WERI-Rb-1 (cell line): Measurements from ENCODE around the gene METTL13.

ENCODE experiments used
- DNase-seq: peaks from one replicate; pipeline ENCODE4 v3.0.0-alpha.2; 2020
- H3K27ac ChIP-seq: fragments of 250-450 bp; sonication (Bioruptor Pico); 2 replicates; pipeline ENCODE4 v1.5.1; 2020; ENCODE audit warnings: mild to moderate bottlenecking, moderate library complexity
- H3K27me3 ChIP-seq: fragments of 250-450 bp; sonication (Bioruptor Pico); 2 replicates; pipeline ENCODE4 v1.5.1; 2021; ENCODE audit warnings: mild to moderate bottlenecking, low read depth, moderate library complexity; ENCODE audit not compliant: insufficient read depth, severe bottlenecking
- H3K36me3 ChIP-seq: fragments of 250-450 bp; sonication (Bioruptor Pico); 2 replicates; pipeline ENCODE4 v1.5.1; 2020; ENCODE audit warnings: mild to moderate bottlenecking, moderate library complexity
- H3K4me3 ChIP-seq: 2 replicates; pipeline ENCODE4 v1.5.1; 2011; ENCODE audit warnings: low read depth, mild to moderate bottlenecking, control low read depth, low read length
- H3K9me3 ChIP-seq: fragments of 250-450 bp; sonication (Bioruptor Pico); 2 replicates; pipeline ENCODE4 v1.5.1; 2021; ENCODE audit warnings: mild to moderate bottlenecking, moderate library complexity; ENCODE audit not compliant: severe bottlenecking
- TF ChIP-seq, protein P1 (sequence below): IDR thresholded peaks from 2 replicates; pipeline ENCODE4 v1.5.1; 2011; ENCODE audit warnings: low read depth, mild to moderate bottlenecking, control low read depth, inconsistent platforms, low read length

METTL13 gene

GRCh38 chr1:171816300-171816901 is 34.9 kb downstream of the METTL13 start:
- no peaks in the 10 kb centered on the region for H3K9me3 ChIP-seq
- TF ChIP-seq, protein P1, sequence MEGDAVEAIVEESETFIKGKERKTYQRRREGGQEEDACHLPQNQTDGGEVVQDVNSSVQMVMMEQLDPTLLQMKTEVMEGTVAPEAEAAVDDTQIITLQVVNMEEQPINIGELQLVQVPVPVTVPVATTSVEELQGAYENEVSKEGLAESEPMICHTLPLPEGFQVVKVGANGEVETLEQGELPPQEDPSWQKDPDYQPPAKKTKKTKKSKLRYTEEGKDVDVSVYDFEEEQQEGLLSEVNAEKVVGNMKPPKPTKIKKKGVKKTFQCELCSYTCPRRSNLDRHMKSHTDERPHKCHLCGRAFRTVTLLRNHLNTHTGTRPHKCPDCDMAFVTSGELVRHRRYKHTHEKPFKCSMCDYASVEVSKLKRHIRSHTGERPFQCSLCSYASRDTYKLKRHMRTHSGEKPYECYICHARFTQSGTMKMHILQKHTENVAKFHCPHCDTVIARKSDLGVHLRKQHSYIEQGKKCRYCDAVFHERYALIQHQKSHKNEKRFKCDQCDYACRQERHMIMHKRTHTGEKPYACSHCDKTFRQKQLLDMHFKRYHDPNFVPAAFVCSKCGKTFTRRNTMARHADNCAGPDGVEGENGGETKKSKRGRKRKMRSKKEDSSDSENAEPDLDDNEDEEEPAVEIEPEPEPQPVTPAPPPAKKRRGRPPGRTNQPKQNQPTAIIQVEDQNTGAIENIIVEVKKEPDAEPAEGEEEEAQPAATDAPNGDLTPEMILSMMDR = no peak

GRCh38 chr1:171817511-171818265 is 36.2 kb downstream of the METTL13 start:
- Histone ChIP-seq H3K27ac (no peak overlapping the region), H3K9me3 (no peaks in the 10 kb centered on the region), H3K36me3 (no peaks in the 10 kb centered on the region), H3K27me3 (no peaks in the 10 kb centered on the region), H3K4me3 (no peak overlapping the region)
- no peak for DNase-seq
- TF ChIP-seq, protein P1 = no peak

More at GRCh38 chr1:171816300-171816901, 34.9 kb downstream of the METTL13 start:
- Histone ChIP-seq H3K4me3 (no peak overlapping the region), H3K27ac (no peak overlapping the region), H3K36me3 (no peaks in the 10 kb centered on the region), H3K27me3 (no peaks in the 10 kb centered on the region)
- no peak for DNase-seq

DNA sequence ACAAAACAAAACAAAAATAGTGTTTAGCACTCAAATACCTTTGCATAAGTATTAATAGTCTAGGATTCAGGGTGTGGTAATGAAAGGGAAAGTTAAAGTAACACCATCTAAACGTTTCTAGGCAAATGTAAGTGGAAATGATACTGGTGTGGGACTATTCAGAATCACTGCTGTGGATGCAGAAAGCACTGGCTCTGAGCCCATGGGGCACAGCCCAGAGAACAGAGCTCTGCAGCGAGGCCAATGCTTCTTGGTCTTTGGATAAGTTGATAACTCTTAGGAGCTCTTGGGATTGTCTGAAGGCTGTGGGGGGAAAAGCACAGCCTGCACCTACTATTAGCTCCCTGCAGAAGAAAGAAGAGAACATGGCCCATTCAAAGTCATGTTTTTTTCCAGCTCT is 38.5 kb downstream of the METTL13 start:
- TF ChIP-seq, protein P1 = no peak

GRCh38 chr1:171826973-171827372 is 45.5 kb downstream of the METTL13 start:
- H3K4me3 ChIP-seq = no peak overlapping the region
- H3K27ac ChIP-seq = no peak overlapping the region
- no peak for DNase-seq
- H3K27me3 ChIP-seq = no peaks in the 10 kb centered on the region
- TF ChIP-seq, protein P1 = no peak
- H3K9me3 ChIP-seq = peaks cover 18% of the 10 kb centered on the region
- H3K36me3 ChIP-seq = no peaks in the 10 kb centered on the region

More for the DNA sequence above, 38.5 kb downstream of the METTL13 start:
- no peaks in the 10 kb centered on the region for H3K27me3 ChIP-seq
- no peaks in the 10 kb centered on the region for H3K9me3 ChIP-seq
- no peak for DNase-seq
- no peak overlapping the region for H3K4me3 ChIP-seq
- H3K27ac ChIP-seq = no peak overlapping the region
- no peaks in the 10 kb centered on the region for H3K36me3 ChIP-seq

GRCh38 chr1:171828794-171829193 is 47.3 kb downstream of the METTL13 start:
- no peaks in the 10 kb centered on the region for H3K27me3 ChIP-seq
- H3K36me3 ChIP-seq = no peaks in the 10 kb centered on the region
- no peak overlapping the region for H3K4me3 ChIP-seq
- TF ChIP-seq, protein P1 = no peak
- peaks cover 18% of the 10 kb centered on the region for H3K9me3 ChIP-seq
- no peak for DNase-seq
- H3K27ac ChIP-seq = no peak overlapping the region
